OCI-LY7 (cell line): ENCODE data around the gene PXN.

Source experiments
- EZH2phosphoT487 ChIP-seq: fragments of 200-600 bp; sonication (generic); IDR thresholded peaks from 2 replicates; pipeline ENCODE4 v1.6.1; 2018; ENCODE audit warnings: low read depth, borderline replicate concordance, mild to moderate bottlenecking, mixed run types, antibody characterized with exemption, low read length, moderate library complexity, mixed read lengths
- TF ChIP-seq, protein P1 (sequence below): fragments of 200-600 bp; sonication (generic); conservative IDR thresholded peaks from 2 replicates; pipeline ENCODE4 v1.5.1; 2014; ENCODE audit warnings: mild to moderate bottlenecking, antibody characterized with exemption, low read length, moderate library complexity, mixed read lengths

DNA sequence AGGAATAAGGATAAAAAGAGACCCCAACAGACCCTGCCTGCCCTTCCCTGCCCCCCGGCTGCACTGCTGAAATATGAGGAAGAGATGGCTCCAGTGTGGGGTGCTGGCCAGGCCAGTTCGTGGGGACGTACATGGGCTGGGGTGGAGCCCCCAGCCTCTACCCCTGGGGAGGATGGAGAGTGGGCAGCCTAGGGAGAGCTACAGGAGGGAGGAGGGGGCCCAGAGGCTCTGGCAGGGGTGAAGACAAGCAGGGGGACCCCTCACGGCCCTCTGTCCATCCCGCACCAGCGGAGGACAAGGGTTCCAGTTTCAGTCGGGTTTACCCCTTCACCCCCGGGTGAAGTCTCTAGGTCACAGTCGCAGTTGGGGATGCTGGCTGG is 53.6 kb downstream of the PXN start:
- TF ChIP-seq, protein P1, sequence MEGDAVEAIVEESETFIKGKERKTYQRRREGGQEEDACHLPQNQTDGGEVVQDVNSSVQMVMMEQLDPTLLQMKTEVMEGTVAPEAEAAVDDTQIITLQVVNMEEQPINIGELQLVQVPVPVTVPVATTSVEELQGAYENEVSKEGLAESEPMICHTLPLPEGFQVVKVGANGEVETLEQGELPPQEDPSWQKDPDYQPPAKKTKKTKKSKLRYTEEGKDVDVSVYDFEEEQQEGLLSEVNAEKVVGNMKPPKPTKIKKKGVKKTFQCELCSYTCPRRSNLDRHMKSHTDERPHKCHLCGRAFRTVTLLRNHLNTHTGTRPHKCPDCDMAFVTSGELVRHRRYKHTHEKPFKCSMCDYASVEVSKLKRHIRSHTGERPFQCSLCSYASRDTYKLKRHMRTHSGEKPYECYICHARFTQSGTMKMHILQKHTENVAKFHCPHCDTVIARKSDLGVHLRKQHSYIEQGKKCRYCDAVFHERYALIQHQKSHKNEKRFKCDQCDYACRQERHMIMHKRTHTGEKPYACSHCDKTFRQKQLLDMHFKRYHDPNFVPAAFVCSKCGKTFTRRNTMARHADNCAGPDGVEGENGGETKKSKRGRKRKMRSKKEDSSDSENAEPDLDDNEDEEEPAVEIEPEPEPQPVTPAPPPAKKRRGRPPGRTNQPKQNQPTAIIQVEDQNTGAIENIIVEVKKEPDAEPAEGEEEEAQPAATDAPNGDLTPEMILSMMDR, result no peak
- no peak for TF ChIP-seq EZH2phosphoT487
